T follicular helper cell (primary cell): ENCODE results near the gene C17orf113.

Source experiments
- DNase-seq: peaks from one replicate; pipeline ENCODE4 v3.0.0-alpha.2; 2020; ENCODE audit warnings: low read depth

The C17orf113 gene

GRCh38 chr17:42072323-42073187 lies 22.2 kb upstream of the C17orf113 start:
- no peak for DNase-seq

GRCh38 chr17:42071810-42072209 lies 21.4 kb upstream of the C17orf113 start:
- DNase-seq, result no peak

- DNase-seq, result no peak
Observed at GRCh38 chr17:42068979-42069378, 18.6 kb upstream of the C17orf113 start.

- peak; percentile 53 for DNase-seq
Observed at GRCh38 chr17:42067371-42068091, 17.1 kb upstream of the C17orf113 start.

GRCh38 chr17:42065201-42065600 lies 14.8 kb upstream of the C17orf113 start:
- no peak for DNase-seq

- DNase-seq, result no peak
Observed at GRCh38 chr17:42062681-42063080, 12.3 kb upstream of the C17orf113 start.

- no peak for DNase-seq
Observed at GRCh38 chr17:42061646-42062487, 11.5 kb upstream of the C17orf113 start.

- no peak for DNase-seq
Observed at GRCh38 chr17:42060231-42060630, 9.8 kb upstream of the C17orf113 start.

GRCh38 chr17:42059815-42060214 lies 9.4 kb upstream of the C17orf113 start:
- DNase-seq, result no peak

GRCh38 chr17:42058063-42058462 lies 7.7 kb upstream of the C17orf113 start:
- DNase-seq, result no peak

- DNase-seq, result no peak
Observed at GRCh38 chr17:42056635-42057034, 6.2 kb upstream of the C17orf113 start.

- DNase-seq, result no peak
Observed at GRCh38 chr17:42055496-42055895, 5.1 kb upstream of the C17orf113 start.

- no peak for DNase-seq
Observed at GRCh38 chr17:42055027-42055426, 4.6 kb upstream of the C17orf113 start.

GRCh38 chr17:42053731-42054500 lies 3.5 kb upstream of the C17orf113 start:
- DNase-seq, result no peak

- DNase-seq, result no peak
Observed at GRCh38 chr17:42052346-42052877, 2.0 kb upstream of the C17orf113 start.

- DNase-seq, result no peak
Observed at GRCh38 chr17:42051645-42052044, 1.2 kb upstream of the C17orf113 start.

GRCh38 chr17:42051013-42051400 lies 606 bp upstream of the C17orf113 start:
- no peak for DNase-seq

- no peak for DNase-seq
Observed at GRCh38 chr17:42049834-42050392, 488 bp downstream of the C17orf113 start.

GRCh38 chr17:42047343-42047742 lies 3.1 kb downstream of the C17orf113 start:
- DNase-seq, result no peak

- no peak for DNase-seq
Observed at GRCh38 chr17:42045719-42046118, 4.7 kb downstream of the C17orf113 start.
